ENCODE data around the gene BMS1.

- TF ChIP-seq, protein P1, sequence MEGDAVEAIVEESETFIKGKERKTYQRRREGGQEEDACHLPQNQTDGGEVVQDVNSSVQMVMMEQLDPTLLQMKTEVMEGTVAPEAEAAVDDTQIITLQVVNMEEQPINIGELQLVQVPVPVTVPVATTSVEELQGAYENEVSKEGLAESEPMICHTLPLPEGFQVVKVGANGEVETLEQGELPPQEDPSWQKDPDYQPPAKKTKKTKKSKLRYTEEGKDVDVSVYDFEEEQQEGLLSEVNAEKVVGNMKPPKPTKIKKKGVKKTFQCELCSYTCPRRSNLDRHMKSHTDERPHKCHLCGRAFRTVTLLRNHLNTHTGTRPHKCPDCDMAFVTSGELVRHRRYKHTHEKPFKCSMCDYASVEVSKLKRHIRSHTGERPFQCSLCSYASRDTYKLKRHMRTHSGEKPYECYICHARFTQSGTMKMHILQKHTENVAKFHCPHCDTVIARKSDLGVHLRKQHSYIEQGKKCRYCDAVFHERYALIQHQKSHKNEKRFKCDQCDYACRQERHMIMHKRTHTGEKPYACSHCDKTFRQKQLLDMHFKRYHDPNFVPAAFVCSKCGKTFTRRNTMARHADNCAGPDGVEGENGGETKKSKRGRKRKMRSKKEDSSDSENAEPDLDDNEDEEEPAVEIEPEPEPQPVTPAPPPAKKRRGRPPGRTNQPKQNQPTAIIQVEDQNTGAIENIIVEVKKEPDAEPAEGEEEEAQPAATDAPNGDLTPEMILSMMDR (IDR thresholded peaks at IDR 0.05), result no peak
- no peak for TF ChIP-seq EP300 (IDR thresholded peaks at IDR 0.05)
- TF ChIP-seq POLR2A (IDR thresholded peaks at IDR 0.05), result no peak
- TF ChIP-seq POLR2AphosphoS5 (IDR thresholded peaks at IDR 0.05), result no peak
These were observed 3.2 kb downstream of the BMS1 start for GRCh38 chr10:42785759-42786158.

Measured in sigmoid colon (tissue), 4 donors.